NT2/D1 (cell line): ENCODE results near the gene HSPB3.
"Not testable (repeated sequence)": the region's sequence is repeated elsewhere in the genome, so short reads cannot be mapped to it uniquely, and the experiment has no call there.

Source experiments
- DNase-seq: peaks from one replicate; pipeline ENCODE4 v3.0.0-alpha.2; 2011; ENCODE audit warnings: low read depth, low spot score
- H3K27me3 ChIP-seq: 2 replicates; pipeline ENCODE4 v1.6.0; 2011; ENCODE audit warnings: mild to moderate bottlenecking; ENCODE audit not compliant: insufficient read length, insufficient read depth
- H3K36me3 ChIP-seq: 2 replicates; pipeline ENCODE4 v1.6.1; 2011; ENCODE audit warnings: mild to moderate bottlenecking, low read length, mixed read lengths; ENCODE audit not compliant: insufficient read depth, insufficient read length
- H3K4me1 ChIP-seq: 2 replicates; pipeline ENCODE4 v1.5.1; 2011; ENCODE audit not compliant: insufficient read depth, insufficient read length
- H3K4me3 ChIP-seq: 2 replicates; pipeline ENCODE4 v1.5.1; 2011; ENCODE audit warnings: low read depth; ENCODE audit not compliant: insufficient read length
- H3K9ac ChIP-seq: 2 replicates; pipeline ENCODE4 v1.6.0; 2011; ENCODE audit warnings: low read depth; ENCODE audit not compliant: insufficient read length
- H3K9me3 ChIP-seq: 2 replicates; pipeline ENCODE4 v1.5.1; 2011; ENCODE audit warnings: mild to moderate bottlenecking, low read length; ENCODE audit not compliant: insufficient read depth
- SUZ12 ChIP-seq: IDR thresholded peaks from 2 replicates; pipeline ENCODE4 v1.6.1; 2011; ENCODE audit not compliant: insufficient read length, insufficient read depth; ENCODE audit errors: extremely low read depth
- YY1 ChIP-seq: IDR thresholded peaks from 2 replicates; pipeline ENCODE4 v1.6.1; 2011; ENCODE audit not compliant: insufficient read length, insufficient read depth
- ZNF274 ChIP-seq: IDR thresholded peaks from 2 replicates; pipeline ENCODE4 v1.6.1; 2011; ENCODE audit warnings: mild to moderate bottlenecking, low read depth, low read length

The HSPB3 gene

GRCh38 chr5:54421976-54422375 lies 33.5 kb upstream of the HSPB3 start:
- Histone ChIP-seq H3K9ac (no peak overlapping the region), H3K4me3 (no peak overlapping the region), H3K27me3 (no peaks in the 10 kb centered on the region), H3K9me3 (peaks cover 6% of the 10 kb centered on the region; the same call in 1 of the 2 replicates), H3K4me1 (no peaks in the 10 kb centered on the region), H3K36me3 (no peaks in the 10 kb centered on the region)
- TF ChIP-seq SUZ12, result no peak
- TF ChIP-seq YY1, result no peak
- TF ChIP-seq ZNF274, result no peak
- no peak for DNase-seq

GRCh38 chr5:54425258-54425657 lies 30.2 kb upstream of the HSPB3 start:
- H3K36me3 ChIP-seq, result no peaks in the 10 kb centered on the region
- no peak for DNase-seq
- peaks cover 6% of the 10 kb centered on the region; the same call in 1 of the 2 replicates for H3K9me3 ChIP-seq
- no peaks in the 10 kb centered on the region for H3K4me1 ChIP-seq
- no peaks in the 10 kb centered on the region for H3K27me3 ChIP-seq
- TF ChIP-seq SUZ12 (no peak), ZNF274 (no peak), YY1 (no peak)
- no peak overlapping the region for H3K4me3 ChIP-seq
- no peak overlapping the region for H3K9ac ChIP-seq

DNA sequence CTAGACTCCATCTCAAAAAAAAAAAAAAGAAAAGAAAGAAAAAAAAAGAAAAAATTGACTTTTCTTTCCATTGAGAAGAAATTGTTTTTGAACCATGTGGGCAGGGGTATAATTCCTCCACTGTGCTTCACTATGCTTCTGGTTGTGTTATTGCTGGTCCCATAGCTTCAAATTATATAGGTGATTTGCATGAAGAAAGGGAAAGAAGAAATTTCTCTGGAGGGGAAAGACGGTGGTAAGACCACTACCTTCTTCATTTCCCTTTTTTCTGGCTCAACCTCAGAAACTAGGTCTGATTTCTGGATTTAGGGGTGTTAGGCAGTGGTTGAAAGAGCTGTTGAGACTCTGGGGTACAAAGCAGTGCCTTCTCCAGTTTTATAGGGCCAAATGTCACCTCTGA lies 29.3 kb upstream of the HSPB3 start:
- Histone ChIP-seq H3K36me3 (no peaks in the 10 kb centered on the region), H3K9me3 (peaks cover 6% of the 10 kb centered on the region; the same call in 1 of the 2 replicates), H3K4me3 (no peak overlapping the region), H3K9ac (no peak overlapping the region), H3K27me3 (no peaks in the 10 kb centered on the region), H3K4me1 (no peaks in the 10 kb centered on the region)
- DNase-seq, result no peak
- TF ChIP-seq SUZ12 (no peak), ZNF274 (no peak), YY1 (no peak)

DNA sequence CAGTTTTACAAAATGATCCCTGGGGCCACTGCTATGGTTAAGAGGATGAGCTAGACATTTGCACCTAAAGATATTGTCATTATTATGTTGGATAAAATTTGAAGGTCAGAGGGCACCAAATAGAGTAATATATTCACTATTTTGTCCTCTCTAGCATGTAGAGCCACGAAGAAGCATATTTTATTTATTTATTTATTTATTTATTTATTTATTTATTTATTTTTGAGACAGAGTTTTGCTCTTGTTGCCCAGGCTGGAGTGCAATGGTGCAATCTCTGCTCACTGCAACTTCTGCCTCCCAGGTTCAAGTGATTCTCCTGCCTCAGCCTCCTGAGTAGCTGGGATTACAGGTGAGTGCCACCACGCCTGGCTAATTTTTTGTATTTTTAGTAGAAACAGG lies 20.8 kb upstream of the HSPB3 start:
- not testable (repeated sequence) for DNase-seq, H3K9me3 ChIP-seq, H3K4me1 ChIP-seq, H3K27me3 ChIP-seq, H3K36me3 ChIP-seq, H3K4me3 ChIP-seq, H3K9ac ChIP-seq

DNA sequence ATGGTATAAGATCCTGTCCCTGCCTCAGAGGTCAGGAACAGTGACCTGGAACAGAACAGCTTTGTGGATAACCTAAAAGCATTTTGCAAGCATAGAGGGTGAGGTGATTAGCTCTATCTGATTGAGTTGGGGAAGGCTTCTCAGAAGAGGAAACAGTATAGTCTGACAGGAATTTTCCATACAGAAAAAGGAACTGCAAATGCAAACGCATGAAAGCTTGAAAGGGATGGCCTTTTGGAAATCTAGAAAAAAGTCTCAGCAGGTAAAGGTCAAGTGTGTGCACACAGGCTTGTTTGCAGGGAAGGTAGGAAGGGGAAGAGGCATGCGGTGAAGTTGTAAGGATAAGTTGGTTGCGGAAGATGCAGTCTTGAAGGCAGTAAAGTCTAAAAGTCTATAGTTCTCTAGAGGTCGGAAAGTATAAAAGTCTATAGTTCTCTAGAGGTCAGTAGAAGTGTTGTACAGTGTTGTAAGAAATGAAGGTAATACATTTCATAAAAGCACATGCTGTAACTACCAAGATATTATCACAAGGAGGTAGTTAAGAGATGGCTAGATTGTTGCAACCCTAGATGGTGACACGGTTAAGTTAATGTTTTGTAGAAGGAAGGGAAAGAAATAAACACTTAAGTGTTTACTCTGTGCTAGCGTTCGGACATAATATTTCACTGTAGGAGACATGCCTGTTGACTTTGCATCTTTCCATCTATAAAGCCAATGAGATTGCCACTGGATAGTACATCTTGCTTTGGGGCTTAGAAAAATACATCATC lies 16.7 kb upstream of the HSPB3 start:
- Histone ChIP-seq H3K4me3 (no peak overlapping the region), H3K9me3 (no peaks in the 10 kb centered on the region), H3K36me3 (no peaks in the 10 kb centered on the region), H3K9ac (no peak overlapping the region), H3K27me3 (no peaks in the 10 kb centered on the region), H3K4me1 (no peaks in the 10 kb centered on the region)
- DNase-seq, result no peak
- TF ChIP-seq SUZ12 (no peak), YY1 (no peak), ZNF274 (no peak)

- Histone ChIP-seq H3K9ac (no peak overlapping the region), H3K4me1 (no peaks in the 10 kb centered on the region), H3K4me3 (no peak overlapping the region), H3K36me3 (no peaks in the 10 kb centered on the region), H3K9me3 (peaks cover 6% of the 10 kb centered on the region; the same call in 1 of the 2 replicates), H3K27me3 (no peaks in the 10 kb centered on the region)
- DNase-seq, result no peak
- TF ChIP-seq ZNF274, result no peak
- TF ChIP-seq SUZ12, result no peak
- TF ChIP-seq YY1, result no peak
These were observed 15.0 kb upstream of the HSPB3 start for GRCh38 chr5:54440456-54440893.

GRCh38 chr5:54442271-54442670 lies 13.2 kb upstream of the HSPB3 start:
- DNase-seq, result no peak
- no peaks in the 10 kb centered on the region for H3K4me1 ChIP-seq
- no peaks in the 10 kb centered on the region for H3K36me3 ChIP-seq
- H3K4me3 ChIP-seq, result no peak overlapping the region
- H3K27me3 ChIP-seq, result no peaks in the 10 kb centered on the region
- H3K9me3 ChIP-seq, result peaks cover 10% of the 10 kb centered on the region; the same call in 1 of the 2 replicates
- no peak overlapping the region for H3K9ac ChIP-seq
- TF ChIP-seq YY1, result no peak
- TF ChIP-seq SUZ12, result no peak
- no peak for TF ChIP-seq ZNF274

DNA sequence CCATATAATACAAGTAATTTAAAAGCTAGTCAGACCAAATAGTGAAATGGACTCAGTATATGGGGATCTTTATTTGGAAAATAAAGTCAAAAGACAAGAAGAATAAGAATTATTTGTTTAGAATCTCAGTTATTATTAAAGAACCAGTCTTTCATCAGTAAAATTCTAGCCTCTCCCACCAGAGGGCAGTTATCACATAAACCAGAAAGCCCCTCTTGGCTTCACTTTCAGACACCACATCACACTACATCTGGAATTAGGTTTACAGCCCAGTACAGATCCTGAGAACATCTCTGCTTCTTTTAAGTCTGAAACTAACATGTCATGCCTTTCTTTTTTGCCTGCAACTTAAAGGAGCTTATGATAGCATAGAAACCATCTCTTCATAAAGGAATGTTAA lies 12.2 kb upstream of the HSPB3 start:
- Histone ChIP-seq H3K4me3 (no peak overlapping the region), H3K9me3 (peaks cover 10% of the 10 kb centered on the region; the same call in 1 of the 2 replicates), H3K4me1 (no peaks in the 10 kb centered on the region), H3K36me3 (no peaks in the 10 kb centered on the region), H3K9ac (no peak overlapping the region), H3K27me3 (no peaks in the 10 kb centered on the region)
- DNase-seq, result no peak
- TF ChIP-seq ZNF274 (no peak), YY1 (no peak), SUZ12 (no peak)
